Skin of body (tissue), 2 donors: ENCODE measurements around the gene LARP7. TPM values are rescaled to one million over a fixed set of nuclear protein-coding genes. Genes with fewer than 3 reads are reported as not detected.

Source experiments
- small RNA-seq: library from RNA; depleted of rRNA; stranded (forward); fragments of <200 nt; gene quantifications from one replicate; pipeline ENCODE3, GENCODE V24; 2014; ENCODE audit warnings: low replicate concordance
- total RNA-seq: library from RNA; depleted of rRNA; stranded (reverse); fragments of >200 nt; gene quantifications from one replicate; pipeline ENCODE4 v1.2.3, GENCODE V29; 2014

LARP7 gene
- total RNA-seq, 1 donor from 2014 or later, result 34.1 TPM

Small RNAs within 50 kb of the gene (small RNA-seq; reads per million reads assigned to genes)
- gene MIR302A, result not detected
- not detected for gene MIR302C
- not detected for gene MIR302D
- not detected for gene MIR367
- not detected for gene WRBP1

Other genes starting within 250 kb of the LARP7 start
- not detected for gene NEUROG2, start 121.0 kb upstream of the LARP7 start, total RNA-seq
- 16.6 TPM for gene ZGRF1, start 234 bp upstream of the LARP7 start, total RNA-seq